HL-60 (cell line): ENCODE data around the gene MSX1.

Experiments
- GABPA ChIP-seq: IDR thresholded peaks from 2 replicates; pipeline ENCODE4 v1.6.1; 2012; ENCODE audit warnings: low read depth
- POLR2AphosphoS5 ChIP-seq: IDR thresholded peaks from 2 replicates; pipeline ENCODE4 v1.6.1; 2012; ENCODE audit warnings: low read depth
- SPI1 ChIP-seq: IDR thresholded peaks from 2 replicates; pipeline ENCODE4 v1.6.1; 2012; ENCODE audit warnings: low read depth, mild to moderate bottlenecking, borderline replicate concordance
- TF ChIP-seq, protein P1 (sequence below): IDR thresholded peaks from one replicate; pipeline ENCODE4 v1.5.1; 2011; ENCODE audit warnings: low read length, control low read depth, inconsistent platforms; ENCODE audit not compliant: insufficient read depth
- TF ChIP-seq, protein P2 (sequence below): IDR thresholded peaks from 2 replicates; pipeline ENCODE4 v1.6.1; 2012; ENCODE audit warnings: low read depth; ENCODE audit not compliant: insufficient replicate concordance

DNA sequence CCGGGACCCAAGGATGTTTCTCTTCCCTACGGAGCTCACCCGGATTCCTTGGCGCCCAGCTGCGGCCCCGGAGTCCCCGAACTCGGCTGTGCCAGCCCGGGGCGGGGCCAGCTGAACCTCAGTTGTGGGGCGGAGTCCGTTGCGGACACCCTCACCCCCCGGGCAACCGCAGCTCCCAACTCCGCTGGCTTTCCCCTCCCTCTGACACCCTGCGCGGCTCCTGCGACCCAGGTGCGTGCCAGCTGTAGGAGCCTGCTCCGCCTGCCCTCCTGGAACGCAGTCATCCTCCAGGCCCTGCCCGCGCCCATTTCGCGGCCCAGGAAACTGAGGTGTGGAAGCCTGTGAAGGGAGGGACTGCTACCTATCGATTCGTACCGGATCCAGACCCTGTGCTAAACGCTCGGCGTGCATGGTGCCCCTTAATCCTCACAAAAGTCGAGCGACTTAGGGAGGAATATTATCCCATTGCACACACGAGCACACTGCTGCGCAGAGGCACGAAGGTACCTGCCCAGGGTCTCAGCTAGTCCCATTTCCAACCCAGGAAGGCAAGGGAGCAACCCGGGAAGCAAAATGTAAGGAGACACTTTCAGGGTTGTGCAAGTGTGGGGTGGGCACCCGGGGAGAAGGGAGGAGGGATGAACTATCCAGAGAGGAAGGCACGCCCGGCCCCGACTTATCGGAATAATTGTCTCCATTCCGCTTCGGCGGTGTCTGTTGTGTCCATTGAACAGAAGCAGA lies 12.3 kb downstream of the MSX1 start:
- TF ChIP-seq, protein P1, sequence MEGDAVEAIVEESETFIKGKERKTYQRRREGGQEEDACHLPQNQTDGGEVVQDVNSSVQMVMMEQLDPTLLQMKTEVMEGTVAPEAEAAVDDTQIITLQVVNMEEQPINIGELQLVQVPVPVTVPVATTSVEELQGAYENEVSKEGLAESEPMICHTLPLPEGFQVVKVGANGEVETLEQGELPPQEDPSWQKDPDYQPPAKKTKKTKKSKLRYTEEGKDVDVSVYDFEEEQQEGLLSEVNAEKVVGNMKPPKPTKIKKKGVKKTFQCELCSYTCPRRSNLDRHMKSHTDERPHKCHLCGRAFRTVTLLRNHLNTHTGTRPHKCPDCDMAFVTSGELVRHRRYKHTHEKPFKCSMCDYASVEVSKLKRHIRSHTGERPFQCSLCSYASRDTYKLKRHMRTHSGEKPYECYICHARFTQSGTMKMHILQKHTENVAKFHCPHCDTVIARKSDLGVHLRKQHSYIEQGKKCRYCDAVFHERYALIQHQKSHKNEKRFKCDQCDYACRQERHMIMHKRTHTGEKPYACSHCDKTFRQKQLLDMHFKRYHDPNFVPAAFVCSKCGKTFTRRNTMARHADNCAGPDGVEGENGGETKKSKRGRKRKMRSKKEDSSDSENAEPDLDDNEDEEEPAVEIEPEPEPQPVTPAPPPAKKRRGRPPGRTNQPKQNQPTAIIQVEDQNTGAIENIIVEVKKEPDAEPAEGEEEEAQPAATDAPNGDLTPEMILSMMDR = no peak
- TF ChIP-seq GABPA = no peak
- TF ChIP-seq, protein P2, sequence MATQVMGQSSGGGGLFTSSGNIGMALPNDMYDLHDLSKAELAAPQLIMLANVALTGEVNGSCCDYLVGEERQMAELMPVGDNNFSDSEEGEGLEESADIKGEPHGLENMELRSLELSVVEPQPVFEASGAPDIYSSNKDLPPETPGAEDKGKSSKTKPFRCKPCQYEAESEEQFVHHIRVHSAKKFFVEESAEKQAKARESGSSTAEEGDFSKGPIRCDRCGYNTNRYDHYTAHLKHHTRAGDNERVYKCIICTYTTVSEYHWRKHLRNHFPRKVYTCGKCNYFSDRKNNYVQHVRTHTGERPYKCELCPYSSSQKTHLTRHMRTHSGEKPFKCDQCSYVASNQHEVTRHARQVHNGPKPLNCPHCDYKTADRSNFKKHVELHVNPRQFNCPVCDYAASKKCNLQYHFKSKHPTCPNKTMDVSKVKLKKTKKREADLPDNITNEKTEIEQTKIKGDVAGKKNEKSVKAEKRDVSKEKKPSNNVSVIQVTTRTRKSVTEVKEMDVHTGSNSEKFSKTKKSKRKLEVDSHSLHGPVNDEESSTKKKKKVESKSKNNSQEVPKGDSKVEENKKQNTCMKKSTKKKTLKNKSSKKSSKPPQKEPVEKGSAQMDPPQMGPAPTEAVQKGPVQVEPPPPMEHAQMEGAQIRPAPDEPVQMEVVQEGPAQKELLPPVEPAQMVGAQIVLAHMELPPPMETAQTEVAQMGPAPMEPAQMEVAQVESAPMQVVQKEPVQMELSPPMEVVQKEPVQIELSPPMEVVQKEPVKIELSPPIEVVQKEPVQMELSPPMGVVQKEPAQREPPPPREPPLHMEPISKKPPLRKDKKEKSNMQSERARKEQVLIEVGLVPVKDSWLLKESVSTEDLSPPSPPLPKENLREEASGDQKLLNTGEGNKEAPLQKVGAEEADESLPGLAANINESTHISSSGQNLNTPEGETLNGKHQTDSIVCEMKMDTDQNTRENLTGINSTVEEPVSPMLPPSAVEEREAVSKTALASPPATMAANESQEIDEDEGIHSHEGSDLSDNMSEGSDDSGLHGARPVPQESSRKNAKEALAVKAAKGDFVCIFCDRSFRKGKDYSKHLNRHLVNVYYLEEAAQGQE = no peak
- no peak for TF ChIP-seq POLR2AphosphoS5
- TF ChIP-seq SPI1 = no peak
